HPDE6-E6E7 (cell line): ENCODE data around the gene ESRP2.

Experiments used
- DNase-seq: peaks from one replicate; pipeline ENCODE4 v3.0.0; 2011; ENCODE audit warnings: missing footprints; ENCODE audit errors: extremely low spot score

ESRP2 gene

GRCh38 chr16:68237243-68238028 is 1.5 kb upstream of the ESRP2 start:
- DNase-seq, result peak; percentile 97

DNA sequence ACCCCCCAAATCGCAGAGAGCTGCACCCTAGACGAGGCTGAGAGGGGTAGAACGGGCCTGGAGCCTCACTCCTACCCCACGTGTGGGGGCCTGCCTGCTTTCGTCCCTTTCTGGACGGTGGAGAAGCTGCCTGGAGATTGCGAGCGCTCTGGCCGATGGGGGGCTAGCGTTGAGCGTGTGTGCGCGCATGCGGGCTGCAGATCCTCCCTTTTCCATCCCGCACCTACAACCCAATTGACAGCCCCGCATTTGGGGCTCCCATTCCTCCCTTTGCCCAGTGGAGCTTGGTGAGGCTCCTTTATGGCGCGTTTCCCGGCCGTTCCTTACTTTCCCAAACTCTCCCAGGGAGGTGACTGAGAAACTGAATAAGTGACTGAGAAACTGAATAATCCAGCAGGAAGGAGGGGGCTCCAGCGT is 907 bp upstream of the ESRP2 start:
- peak; percentile 33 for DNase-seq

DNA sequence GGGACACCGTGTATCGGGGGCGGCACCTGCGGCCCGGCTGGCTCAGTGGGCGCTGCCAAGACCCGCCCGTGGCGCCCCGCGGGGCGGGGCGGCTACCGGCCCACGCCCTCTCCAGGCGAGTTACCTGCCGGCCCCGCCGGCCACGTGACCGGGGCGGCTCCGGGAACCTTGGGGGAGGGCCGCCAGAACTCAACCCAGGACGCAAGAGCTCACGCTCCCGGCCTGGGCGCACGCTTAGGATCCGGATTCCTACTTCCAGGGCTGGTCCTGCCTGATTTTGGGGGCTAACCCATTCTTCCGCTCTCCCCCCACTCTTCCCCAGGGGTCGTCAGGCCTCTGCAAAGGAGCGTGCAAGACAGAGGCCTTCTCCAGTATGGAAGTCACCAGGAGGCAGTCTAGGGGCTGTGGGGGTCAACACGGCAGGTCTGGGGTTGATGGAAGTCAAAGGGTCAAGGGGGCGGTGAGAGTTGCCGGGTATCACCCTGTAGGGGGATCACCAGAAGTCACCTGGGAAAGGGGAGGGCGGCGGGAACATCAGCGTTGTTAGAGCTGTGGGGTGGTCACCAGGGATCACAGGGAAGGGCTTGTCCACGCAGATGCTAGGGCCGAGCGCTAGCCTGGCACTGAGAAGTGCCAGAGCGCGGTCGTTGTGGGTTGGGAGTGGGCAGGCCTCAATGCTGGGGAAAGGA is 354 bp upstream of the ESRP2 start:
- peak; percentile 95 for DNase-seq

GRCh38 chr16:68235108-68235886 is 630 bp downstream of the ESRP2 start:
- peak; percentile 63 for DNase-seq

DNA sequence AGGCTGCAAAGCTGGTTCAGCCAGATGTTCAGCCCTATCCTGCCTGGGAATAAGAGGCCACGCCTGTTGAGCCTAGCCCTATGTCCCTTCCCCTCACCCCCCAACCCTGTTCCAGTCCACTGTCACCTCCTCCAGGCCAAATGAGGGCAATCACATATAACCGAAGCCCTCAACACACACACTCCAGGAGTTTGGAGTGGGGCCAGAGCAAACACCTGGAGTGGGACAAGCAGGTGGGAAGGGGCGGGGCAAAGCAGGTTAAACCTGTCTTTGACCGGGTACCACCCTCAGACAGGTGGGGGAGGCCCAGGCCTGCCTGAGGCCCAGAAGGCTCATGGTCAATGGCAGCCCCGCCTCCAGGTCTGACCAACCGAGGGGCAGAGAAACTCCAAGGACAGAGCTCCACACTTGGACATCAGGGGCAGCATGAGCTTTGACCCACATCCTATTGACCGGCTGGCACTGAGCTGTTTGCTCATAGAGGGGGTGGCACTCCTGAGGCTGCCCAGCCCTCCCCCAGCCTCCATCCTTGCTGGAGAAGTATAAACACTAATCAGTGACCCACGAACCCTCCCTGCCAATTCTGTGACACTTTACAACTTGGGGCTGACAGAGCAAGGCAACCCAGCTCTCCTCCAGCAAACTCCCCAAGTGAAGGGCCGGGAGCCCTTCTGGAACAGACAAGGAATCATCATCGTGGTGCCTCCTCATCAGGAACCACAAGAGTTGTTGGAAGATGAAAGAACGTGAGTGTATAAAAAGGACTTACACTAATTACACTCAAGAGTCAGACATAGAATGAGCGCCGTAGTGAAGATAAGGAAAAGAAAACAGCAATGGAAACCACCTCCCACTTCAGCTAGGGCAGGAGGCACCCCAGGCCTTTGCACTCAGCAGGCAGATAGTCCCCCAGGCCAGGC is 1.5 kb downstream of the ESRP2 start:
- peak; percentile 77 for DNase-seq

GRCh38 chr16:68233835-68234187 is 2.1 kb downstream of the ESRP2 start:
- DNase-seq, result no peak

- no peak for DNase-seq
Observed at GRCh38 chr16:68233085-68233834, 2.7 kb downstream of the ESRP2 start.

DNA sequence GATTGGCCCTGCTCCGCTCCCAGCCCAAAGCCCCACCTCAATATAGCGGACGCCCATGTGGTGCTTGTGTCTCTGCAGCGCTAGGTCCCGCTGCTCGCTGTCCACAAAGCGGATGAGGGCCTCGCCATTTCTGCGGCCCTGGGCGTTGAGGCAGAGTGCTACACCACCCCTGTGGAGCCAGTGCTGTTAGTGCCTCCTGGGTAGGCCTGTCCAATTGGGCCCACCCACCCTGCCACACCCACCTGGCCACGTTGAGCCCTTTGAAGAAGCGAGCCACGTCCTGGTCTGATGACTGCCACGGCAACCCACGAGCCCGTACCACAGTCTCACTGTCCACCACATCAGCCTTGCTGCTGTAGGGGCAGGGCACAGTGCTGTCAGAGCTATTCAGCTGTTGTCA is 3.6 kb downstream of the ESRP2 start:
- no peak for DNase-seq

DNA sequence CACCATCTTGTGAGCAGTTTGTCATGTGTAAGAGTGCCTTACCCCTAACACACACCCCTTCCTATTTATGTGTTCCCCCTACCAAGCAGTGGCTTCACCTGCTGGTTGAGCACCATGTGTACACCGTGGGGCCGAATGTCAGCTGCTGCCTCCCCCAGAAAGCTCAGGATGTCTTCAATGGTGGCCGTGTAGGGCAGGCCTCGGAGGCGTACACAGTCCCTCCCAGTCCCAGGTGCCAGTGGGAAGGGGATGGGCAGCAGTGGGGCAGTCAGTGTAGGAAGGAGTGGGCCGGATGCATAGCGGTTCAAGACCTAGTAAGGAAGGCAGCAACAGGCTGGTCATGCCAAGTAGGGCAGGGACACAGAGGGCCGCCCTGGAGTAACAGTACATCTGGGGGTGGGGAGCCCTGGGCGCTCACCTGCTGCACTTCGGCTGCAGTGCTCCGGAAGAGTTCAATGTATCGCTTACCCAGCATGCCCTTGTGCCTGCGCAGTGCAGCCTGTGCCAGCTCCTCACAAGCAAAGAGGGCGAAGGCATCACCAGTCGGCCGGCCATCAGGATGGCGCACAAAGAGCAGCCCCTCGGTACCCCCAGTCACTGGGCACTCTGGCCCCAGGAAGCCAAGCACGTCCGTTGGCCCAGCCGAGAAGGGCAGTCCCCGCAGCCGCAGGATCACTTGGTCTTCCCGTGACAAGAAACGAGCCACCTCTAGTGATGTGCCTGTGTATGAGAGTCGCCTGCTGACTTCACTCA is 4.4 kb downstream of the ESRP2 start:
- DNase-seq, result no peak

- no peak for DNase-seq
Observed at GRCh38 chr16:68230956-68231355, 5.0 kb downstream of the ESRP2 start.

GRCh38 chr16:68230176-68230571 is 5.8 kb downstream of the ESRP2 start:
- no peak for DNase-seq

DNA sequence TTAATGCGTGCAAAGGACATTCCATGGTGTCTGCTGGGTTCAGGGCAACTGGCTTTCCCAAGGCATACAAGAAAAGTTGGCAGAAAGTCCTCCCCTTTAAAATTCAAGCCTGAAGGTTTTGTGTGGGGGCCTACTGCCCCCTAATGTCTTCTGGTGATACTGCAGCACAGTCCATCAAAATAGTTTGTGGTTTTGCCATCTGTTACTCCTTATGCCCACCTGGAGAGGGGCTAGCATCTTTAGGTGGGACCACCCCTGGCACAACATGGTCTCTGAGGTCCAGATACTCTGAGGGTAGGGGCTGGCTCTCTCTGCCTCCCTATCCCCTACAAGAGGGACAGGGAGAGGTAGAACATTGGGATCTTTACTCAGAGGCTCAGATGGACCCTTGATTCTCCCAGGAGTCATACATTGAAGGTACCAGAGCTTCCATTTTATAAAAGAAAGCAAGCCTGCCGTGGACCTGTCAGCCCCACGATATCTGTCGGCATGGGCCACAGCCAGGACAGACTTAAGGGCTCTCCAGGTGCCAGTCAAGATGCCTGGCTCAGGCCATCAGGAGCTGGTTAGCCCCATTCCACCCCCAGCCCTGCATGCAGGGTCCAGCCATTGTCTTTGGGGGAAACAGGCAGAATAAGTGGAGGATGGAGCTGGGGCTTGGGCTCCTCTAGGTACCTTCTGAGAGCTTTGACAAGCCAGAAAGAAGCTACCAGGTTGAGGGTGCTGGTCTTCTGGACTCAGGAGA is 6.3 kb downstream of the ESRP2 start:
- DNase-seq, result peak; percentile 44

DNA sequence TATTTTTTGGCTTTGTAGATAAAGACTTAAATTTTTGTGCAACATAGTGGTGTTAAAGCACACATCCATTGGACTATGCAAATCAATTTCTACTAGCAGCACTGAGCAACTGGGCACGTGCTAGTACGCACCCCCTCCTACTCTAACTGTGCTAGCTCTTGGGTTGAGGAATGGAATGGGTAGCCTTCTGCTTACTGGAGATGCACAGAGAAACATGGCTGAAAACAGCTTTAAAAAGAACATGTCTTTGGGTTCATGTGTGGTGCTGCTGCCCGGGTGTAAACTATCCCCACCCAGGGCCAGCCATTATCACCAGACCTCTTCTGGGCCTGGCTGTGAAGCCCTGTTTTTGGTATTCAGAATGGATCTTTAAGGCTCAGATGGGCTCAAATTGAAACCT is 7.3 kb downstream of the ESRP2 start:
- DNase-seq, result no peak

DNA sequence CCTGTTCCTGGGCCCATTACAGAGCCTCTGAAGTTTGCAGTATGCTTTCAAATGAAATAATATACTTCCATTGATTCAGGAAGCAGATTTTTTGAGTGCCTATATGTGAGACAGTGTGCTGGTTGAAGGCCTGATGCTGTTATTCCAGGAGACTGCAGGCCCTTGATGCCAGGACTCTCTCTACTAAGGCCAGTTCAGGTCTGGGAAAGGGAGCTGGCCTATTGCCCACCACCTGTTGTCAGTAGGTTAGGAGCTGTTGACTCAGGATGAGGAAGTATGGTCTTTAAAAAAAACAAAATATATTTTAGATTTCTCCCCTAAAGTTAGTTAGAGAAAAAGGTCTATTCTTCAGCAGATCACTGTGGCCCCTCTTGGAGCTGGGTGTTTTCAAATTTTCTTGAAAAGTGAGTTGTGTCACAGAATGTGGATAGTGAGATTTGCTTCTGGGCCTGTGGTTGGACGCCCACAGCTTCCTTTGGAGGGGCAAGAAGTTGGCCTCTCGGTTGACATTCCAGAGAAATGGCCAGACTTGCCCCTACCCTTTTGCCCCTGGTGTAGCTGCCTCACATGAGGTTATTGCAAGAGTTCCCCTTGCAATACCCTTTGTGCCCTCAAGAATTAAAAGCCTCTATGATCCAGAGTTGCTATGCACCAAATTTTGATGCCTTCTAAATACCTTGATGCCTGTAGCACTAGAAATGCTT is 7.9 kb downstream of the ESRP2 start:
- DNase-seq, result no peak

- DNase-seq, result no peak
Observed at GRCh38 chr16:68227183-68227793, 8.6 kb downstream of the ESRP2 start.

DNA sequence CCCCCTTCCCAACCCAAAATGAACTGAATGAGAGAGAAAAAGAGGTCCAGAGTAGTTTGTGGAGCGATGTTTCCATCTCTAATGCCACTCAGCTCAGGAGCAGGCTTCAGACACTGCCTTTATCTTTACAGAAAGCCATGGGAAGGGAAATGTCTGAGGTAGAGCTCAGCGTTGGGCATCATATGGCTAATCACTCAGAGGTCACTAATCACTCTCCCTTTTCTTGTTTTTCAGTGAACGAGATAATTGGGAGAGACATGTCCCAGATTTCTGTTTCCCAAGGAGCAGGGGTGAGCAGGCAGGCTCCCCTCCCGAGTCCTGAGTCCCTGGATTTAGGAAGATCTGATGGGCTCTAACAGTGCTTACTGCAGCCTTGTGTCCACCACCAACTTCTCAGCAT is 9.8 kb downstream of the ESRP2 start:
- no peak for DNase-seq

DNA sequence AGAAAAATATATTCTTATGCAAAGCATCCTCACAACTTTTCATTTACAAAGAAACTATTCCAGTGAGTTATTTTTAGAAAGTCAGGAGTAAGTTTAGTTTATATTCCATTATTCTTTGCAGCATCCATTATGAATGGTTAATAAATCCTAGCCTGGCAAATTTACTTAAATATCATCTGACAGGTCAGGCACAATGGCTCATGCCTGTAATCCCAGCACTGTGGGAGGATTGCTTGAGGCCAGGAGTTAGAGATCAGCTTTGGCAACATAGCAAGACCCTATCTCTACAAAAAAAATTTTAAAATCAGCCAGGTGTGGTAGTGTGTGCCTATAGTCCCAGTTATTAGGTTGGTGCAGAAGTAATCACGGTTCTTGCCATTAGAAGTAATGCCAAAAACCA is 12.9 kb downstream of the ESRP2 start:
- DNase-seq, result no peak

GRCh38 chr16:68219725-68220351 is 16.1 kb downstream of the ESRP2 start:
- no peak for DNase-seq
